Activated CD8-positive, alpha-beta memory T cell treated with anti-CD3 and anti-CD28 coated beads, Interleukin-2, amount 50 U/mL, for 4 hours (primary cell): ENCODE results near the gene IL6.
"Not testable (repeated sequence)": the region's sequence is repeated elsewhere in the genome, so short reads cannot be mapped to it uniquely, and the experiment has no call there.

Source experiments
- DNase-seq: peaks from one replicate; pipeline ENCODE4 v3.0.0-alpha.2; 2020

The IL6 gene

DNA sequence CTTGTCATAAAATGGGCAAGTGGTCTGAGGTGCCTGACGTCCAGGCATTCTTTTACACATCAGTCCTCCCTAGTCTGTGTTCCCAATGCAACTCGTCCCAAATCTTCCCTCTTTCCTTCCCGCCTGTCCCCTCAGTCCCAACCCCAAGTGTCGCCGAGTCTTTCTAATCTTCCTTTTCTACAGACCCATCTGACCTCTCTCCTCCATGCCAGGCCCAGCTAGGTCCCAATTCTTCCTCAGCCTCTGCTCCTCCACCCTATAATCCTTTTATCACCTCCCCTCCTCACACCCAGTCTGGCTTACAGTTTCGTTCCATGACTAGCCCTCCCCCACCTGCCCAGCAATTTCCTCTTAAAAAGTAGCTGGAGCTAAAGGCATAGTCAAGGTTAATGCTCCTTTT, 22.3 kb upstream of the IL6 start:
- not testable (repeated sequence) for DNase-seq

GRCh38 chr7:22705874-22706273, 21.1 kb upstream of the IL6 start:
- not testable (repeated sequence) for DNase-seq

DNA sequence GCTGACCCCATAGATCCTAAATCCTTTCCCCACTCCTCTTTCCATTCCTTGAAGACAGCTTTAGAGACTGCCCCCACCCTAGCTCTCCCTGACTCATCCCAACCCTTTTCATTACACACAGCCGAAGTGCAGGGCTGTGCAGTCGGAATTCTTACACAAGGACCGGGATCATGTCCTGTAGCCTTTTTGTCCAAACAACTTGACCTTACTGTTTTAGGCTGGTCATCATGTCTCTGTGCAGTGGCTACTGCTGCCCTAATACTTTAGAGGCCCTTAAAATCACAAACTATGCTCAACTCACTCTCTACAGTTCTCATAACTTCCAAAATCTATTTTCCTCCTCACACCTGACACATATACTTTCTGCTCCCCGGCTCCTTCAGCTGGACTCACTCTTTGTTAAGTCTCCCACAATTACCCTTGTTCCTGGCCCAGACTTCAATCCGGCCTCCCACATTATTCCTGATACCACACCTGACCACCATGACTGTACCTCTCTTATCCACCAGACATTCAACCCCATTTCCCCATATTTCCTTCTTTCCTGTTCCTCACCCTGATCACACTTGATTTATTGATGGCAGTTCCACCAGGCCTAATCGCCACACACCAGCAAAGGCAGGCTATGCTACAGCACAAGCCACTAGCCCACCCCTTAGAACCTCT, 19.8 kb upstream of the IL6 start:
- DNase-seq: not testable (repeated sequence)

- not testable (repeated sequence) for DNase-seq
These were observed 18.8 kb upstream of the IL6 start for GRCh38 chr7:22708214-22708613.

DNA sequence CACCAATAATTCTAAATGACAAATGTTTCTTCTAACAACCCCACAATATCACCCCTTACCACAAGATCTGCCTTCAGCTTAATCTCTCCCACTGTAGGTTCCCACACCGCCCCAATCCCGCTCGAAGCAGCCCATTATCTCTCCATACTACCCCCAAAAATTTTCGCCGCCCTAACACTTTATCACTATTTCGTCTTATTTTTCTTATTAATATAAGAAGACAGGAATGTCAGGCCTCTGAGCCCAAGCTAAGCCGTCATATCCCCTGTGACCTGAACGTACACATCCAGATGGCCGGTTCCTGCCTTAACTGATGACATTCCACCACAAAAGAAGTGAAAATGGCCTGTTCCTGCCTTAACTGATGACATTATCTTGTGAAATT, 18.3 kb upstream of the IL6 start:
- not testable (repeated sequence) for DNase-seq

- DNase-seq: not testable (repeated sequence)
These were observed 17.8 kb upstream of the IL6 start for GRCh38 chr7:22709062-22709829.

DNA sequence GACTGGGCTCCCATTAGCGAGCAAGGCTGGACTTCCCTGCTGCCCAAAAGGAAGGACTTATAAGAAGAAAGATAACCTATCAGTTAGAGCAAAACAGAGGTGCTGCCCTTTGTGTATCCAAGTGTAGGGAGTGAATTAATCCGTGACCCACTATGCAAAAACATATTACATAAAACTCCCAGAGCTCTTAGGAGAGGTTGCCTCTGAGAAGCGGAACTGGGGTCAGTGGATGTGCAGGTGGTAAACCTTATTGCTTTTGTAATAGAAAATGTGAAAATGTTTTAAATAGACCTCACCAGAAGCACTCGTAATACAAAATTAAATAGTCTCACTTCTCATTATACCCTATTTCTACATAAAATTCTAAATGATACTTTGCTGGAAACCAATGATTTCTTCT, 17.1 kb upstream of the IL6 start:
- DNase-seq: no peak

DNA sequence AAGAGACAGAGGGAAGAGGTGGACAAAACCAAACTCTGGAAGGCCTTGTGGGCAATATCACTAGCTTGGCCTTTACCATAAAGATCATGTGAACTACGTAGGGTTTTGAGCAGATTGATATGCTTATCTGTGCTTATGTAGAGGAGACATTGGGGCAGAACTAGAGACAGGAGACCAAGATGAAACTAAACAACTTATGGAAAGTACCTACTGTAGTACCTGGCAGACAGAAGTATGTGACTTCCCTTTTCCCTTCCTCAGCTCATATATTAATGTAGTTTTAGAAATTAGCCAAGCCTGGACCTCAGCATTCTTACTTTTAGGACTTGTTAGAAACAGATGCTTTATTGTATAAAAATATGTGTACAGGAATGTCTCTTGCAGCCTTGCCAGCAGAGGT, 14.0 kb upstream of the IL6 start:
- DNase-seq: no peak

DNA sequence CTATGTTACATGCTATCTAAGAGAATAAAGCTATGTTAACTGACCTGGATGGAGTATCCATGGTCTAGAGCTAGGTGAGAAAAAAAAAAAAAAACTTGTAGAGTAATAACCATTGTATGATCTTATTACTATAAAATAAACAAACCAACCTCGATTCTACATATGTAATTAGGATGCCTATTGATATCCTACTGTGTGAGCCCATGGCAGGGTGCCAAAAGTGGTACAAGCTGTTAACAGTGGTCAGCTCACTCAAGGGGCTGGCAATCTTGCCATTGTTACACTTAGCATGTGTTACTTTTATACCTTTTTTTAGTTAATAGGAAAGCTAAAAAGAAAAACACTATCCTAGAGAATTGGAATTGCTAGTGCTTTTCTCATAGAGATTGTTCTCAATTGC, 13.5 kb upstream of the IL6 start:
- DNase-seq: no peak

GRCh38 chr7:22715969-22716368, 11.0 kb upstream of the IL6 start:
- no peak for DNase-seq

- DNase-seq: no peak
These were observed 9.2 kb upstream of the IL6 start for GRCh38 chr7:22717760-22718159.

- DNase-seq: no peak
These were observed 8.7 kb upstream of the IL6 start for GRCh38 chr7:22718200-22718711.

- no peak for DNase-seq
These were observed 8.0 kb upstream of the IL6 start for GRCh38 chr7:22718911-22719420.

GRCh38 chr7:22720791-22721786, 5.9 kb upstream of the IL6 start:
- DNase-seq: no peak

GRCh38 chr7:22722536-22723180, 4.3 kb upstream of the IL6 start:
- no peak for DNase-seq

- no peak for DNase-seq
These were observed 3.8 kb upstream of the IL6 start for GRCh38 chr7:22723181-22723601.

GRCh38 chr7:22723637-22724036, 3.4 kb upstream of the IL6 start:
- no peak for DNase-seq

- DNase-seq: no peak
These were observed 2.1 kb upstream of the IL6 start for GRCh38 chr7:22724861-22725260.

- no peak for DNase-seq
These were observed 1.4 kb upstream of the IL6 start for GRCh38 chr7:22725585-22725984.

DNA sequence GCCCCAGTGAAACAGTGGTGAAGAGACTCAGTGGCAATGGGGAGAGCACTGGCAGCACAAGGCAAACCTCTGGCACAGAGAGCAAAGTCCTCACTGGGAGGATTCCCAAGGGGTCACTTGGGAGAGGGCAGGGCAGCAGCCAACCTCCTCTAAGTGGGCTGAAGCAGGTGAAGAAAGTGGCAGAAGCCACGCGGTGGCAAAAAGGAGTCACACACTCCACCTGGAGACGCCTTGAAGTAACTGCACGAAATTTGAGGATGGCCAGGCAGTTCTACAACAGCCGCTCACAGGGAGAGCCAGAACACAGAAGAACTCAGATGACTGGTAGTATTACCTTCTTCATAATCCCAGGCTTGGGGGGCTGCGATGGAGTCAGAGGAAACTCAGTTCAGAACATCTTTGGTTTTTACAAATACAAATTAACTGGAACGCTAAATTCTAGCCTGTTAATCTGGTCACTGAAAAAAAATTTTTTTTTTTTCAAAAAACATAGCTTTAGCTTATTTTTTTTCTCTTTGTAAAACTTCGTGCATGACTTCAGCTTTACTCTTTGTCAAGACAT, 574 bp upstream of the IL6 start:
- peak; percentile 37 for DNase-seq

DNA sequence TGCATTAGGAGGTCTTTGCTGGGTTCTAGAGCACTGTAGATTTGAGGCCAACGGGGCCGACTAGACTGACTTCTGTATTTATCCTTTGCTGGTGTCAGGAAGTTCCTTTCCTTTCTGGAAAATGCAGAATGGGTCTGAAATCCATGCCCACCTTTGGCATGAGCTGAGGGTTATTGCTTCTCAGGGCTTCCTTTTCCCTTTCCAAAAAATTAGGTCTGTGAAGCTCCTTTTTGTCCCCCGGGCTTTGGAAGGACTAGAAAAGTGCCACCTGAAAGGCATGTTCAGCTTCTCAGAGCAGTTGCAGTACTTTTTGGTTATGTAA, 675 bp downstream of the IL6 start:
- DNase-seq: no peak

DNA sequence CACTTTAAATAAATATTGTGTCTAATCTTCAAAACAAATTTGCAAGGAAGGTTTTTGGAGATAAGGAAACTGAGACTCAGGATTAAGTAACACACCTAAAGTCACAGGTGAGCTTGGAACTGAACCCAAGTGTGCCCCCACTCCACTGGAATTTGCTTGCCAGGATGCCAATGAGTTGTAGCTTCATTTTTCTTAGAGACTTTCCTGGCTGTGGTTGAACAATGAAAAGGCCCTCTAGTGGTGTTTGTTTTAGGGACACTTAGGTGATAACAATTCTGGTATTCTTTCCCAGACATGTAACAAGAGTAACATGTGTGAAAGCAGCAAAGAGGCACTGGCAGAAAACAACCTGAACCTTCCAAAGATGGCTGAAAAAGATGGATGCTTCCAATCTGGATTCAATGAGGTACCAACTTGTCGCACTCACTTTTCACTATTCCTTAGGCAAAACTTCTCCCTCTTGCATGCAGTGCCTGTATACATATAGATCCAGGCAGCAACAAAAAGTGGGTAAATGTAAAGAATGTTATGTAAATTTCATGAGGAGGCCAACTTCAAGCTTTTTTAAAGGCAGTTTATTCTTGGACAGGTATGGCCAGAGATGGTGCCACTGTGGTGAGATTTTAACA, 1.5 kb downstream of the IL6 start:
- no peak for DNase-seq
